RWPE1 (cell line): Measurements from ENCODE around the gene ONECUT3.

Experiments used
- CTCF ChIA-PET: fragments of 350-600 bp; sonication (Branson Sonifier 250); formaldehyde crosslinking; extraction: SDS; loops from one replicate; lab custom pipeline; 2021; lab: Yijun Ruan, JAX
- POLR2A ChIA-PET: fragments of 400-600 bp; formaldehyde crosslinking; extraction: SDS; loops from one replicate; lab custom pipeline; 2020; ENCODE audit warnings: antibody characterized with exemption; ENCODE audit not compliant: low non-redundant PET; lab: Yijun Ruan, JAX
- DNase-seq: peaks from one replicate; pipeline ENCODE4 v3.0.0; 2012; ENCODE audit warnings: low spot score
- H3K27ac ChIP-seq: fragments of 450-650 bp; 2 replicates; pipeline ENCODE4 v1.5.1; 2017
- CTCF ChIP-seq: fragments of 450-650 bp; conservative IDR thresholded peaks from 2 replicates; pipeline ENCODE4 v1.5.1; 2017; ENCODE audit warnings: low read depth, mild to moderate bottlenecking

Gene ONECUT3

GRCh38 chr19:1715540-1715939 lies 37.8 kb upstream of the ONECUT3 start:
- ChIA-PET POLR2A (no interaction called here), CTCF (interaction anchor here (0.5 kb wide), 1 partner anchor 16 kb away, joined by 3 read pairs; no protein-coding TSS in a partner anchor)
- no peak overlapping the region for H3K27ac ChIP-seq
- no peak for DNase-seq
- TF ChIP-seq CTCF, result no peak

- CTCF ChIA-PET, result no interaction called here
- H3K27ac ChIP-seq, result no peak overlapping the region
- no peak for DNase-seq
- POLR2A ChIA-PET, result interaction anchor here (0.6 kb wide), 1 partner anchor 44 kb away, joined by 7 read pairs; no protein-coding TSS in a partner anchor
- TF ChIP-seq CTCF, result no peak
These were observed 35.9 kb upstream of the ONECUT3 start for GRCh38 chr19:1717200-1717969.

- no peak for DNase-seq
- H3K27ac ChIP-seq, result no peak overlapping the region
- CTCF ChIA-PET, result no interaction called here
- POLR2A ChIA-PET, result interaction anchor here (0.6 kb wide), 1 partner anchor 44 kb away, joined by 7 read pairs; no protein-coding TSS in a partner anchor
- no peak for TF ChIP-seq CTCF
These were observed 35.4 kb upstream of the ONECUT3 start for GRCh38 chr19:1717970-1718264.

GRCh38 chr19:1718420-1719291 lies 34.6 kb upstream of the ONECUT3 start:
- no peak overlapping the region for H3K27ac ChIP-seq
- POLR2A ChIA-PET, result interaction anchor here (0.6 kb wide), 1 partner anchor 43 kb away, joined by 7 read pairs; no protein-coding TSS in a partner anchor
- CTCF ChIA-PET, result interaction anchor here (0.6 kb wide), 1 partner anchor 334 kb away, joined by 3 read pairs; no protein-coding TSS in a partner anchor
- DNase-seq, result no peak
- TF ChIP-seq CTCF, result no peak

- no peak for TF ChIP-seq CTCF
- H3K27ac ChIP-seq, result no peak overlapping the region
- DNase-seq, result no peak
- ChIA-PET CTCF (no interaction called here), POLR2A (no interaction called here)
These were observed 33.8 kb upstream of the ONECUT3 start for GRCh38 chr19:1719519-1719918.

- H3K27ac ChIP-seq, result no peak overlapping the region
- no peak for DNase-seq
- no peak for TF ChIP-seq CTCF
- ChIA-PET CTCF (no interaction called here), POLR2A (no interaction called here)
These were observed 33.1 kb upstream of the ONECUT3 start for GRCh38 chr19:1720237-1720636.
